MM.1S (cell line): ENCODE measurements around the gene RCE1.

Source experiments
- DNase-seq: peaks from one replicate; pipeline ENCODE4 v3.0.0-alpha.2; 2015
- H2AFZ ChIP-seq: fragments of 300-600 bp; sonication (generic); 2 replicates; pipeline ENCODE4 v1.6.0; 2016; ENCODE audit warnings: antibody characterized with exemption, low read length
- H3F3A ChIP-seq: fragments of 300-600 bp; sonication (generic); 2 replicates; pipeline ENCODE4 v1.6.1; 2016; ENCODE audit warnings: mild to moderate bottlenecking, antibody characterized with exemption, low read length, moderate library complexity, mixed read lengths; ENCODE audit not compliant: insufficient read depth
- H3K27ac ChIP-seq: fragments of 300-600 bp; sonication (generic); 2 replicates; pipeline ENCODE4 v1.5.1; 2016; ENCODE audit warnings: mild to moderate bottlenecking, low read length
- H3K27me3 ChIP-seq: fragments of 300-600 bp; sonication (generic); replicated peaks from 2 replicates; pipeline ENCODE4 v1.6.0; 2016; ENCODE audit warnings: low read length; ENCODE audit not compliant: insufficient read depth
- H3K36me3 ChIP-seq: fragments of 300-600 bp; sonication (generic); replicated peaks from 2 replicates; pipeline ENCODE4 v1.6.1; 2016; ENCODE audit warnings: mild to moderate bottlenecking, low read length, mixed read lengths; ENCODE audit not compliant: insufficient read depth
- H3K4me1 ChIP-seq: fragments of 300-600 bp; sonication (generic); 2 replicates; pipeline ENCODE4 v1.6.1; 2016; ENCODE audit warnings: low read length, mixed read lengths
- H3K4me2 ChIP-seq: fragments of 300-600 bp; sonication (generic); 2 replicates; pipeline ENCODE4 v1.6.0; 2016; ENCODE audit warnings: low read depth, low read length
- H3K4me3 ChIP-seq: fragments of 300-600 bp; sonication (generic); 2 replicates; pipeline ENCODE4 v1.5.1; 2016; ENCODE audit warnings: low read length, mixed read lengths
- H3K79me2 ChIP-seq: fragments of 300-600 bp; sonication (generic); 2 replicates; pipeline ENCODE4 v1.6.1; 2016; ENCODE audit warnings: mixed run types, low read length, mixed read lengths
- H3K9ac ChIP-seq: fragments of 300-600 bp; sonication (generic); 2 replicates; pipeline ENCODE4 v1.6.1; 2016; ENCODE audit warnings: low read length, mixed read lengths
- H3K9me2 ChIP-seq: fragments of 300-600 bp; sonication (generic); replicated peaks from 2 replicates; pipeline ENCODE4 v1.6.1; 2016; ENCODE audit warnings: mild to moderate bottlenecking, low read length, mixed read lengths; ENCODE audit not compliant: insufficient read depth
- H3K9me3 ChIP-seq: fragments of 300-600 bp; sonication (generic); replicated peaks from 2 replicates; pipeline ENCODE4 v1.6.1; 2016; ENCODE audit warnings: mild to moderate bottlenecking, low read length, mixed read lengths; ENCODE audit not compliant: insufficient read depth
- H4K20me1 ChIP-seq: fragments of 300-600 bp; sonication (generic); 2 replicates; pipeline ENCODE4 v1.6.1; 2016; ENCODE audit warnings: mild to moderate bottlenecking, low read length, moderate library complexity, mixed read lengths; ENCODE audit not compliant: insufficient read depth
- CTCF ChIP-seq: fragments of 300-600 bp; sonication (generic); IDR thresholded peaks from 2 replicates; pipeline ENCODE4 v1.5.1; 2016; ENCODE audit warnings: antibody characterized with exemption, low read length, mixed read lengths
- EZH2 ChIP-seq: fragments of 300-600 bp; sonication (generic); optimal IDR thresholded peaks from 2 replicates; pipeline ENCODE3; 2017; ENCODE audit warnings: low read depth, mild to moderate bottlenecking, antibody characterized with exemption, low read length, mixed read lengths
- EZH2phosphoT487 ChIP-seq: fragments of 300-600 bp; sonication (generic); IDR thresholded peaks from 2 replicates; pipeline ENCODE4 v1.6.1; 2018; ENCODE audit warnings: antibody characterized with exemption, low read length

The RCE1 gene

GRCh38 chr11:66860449-66860831 lies 17.2 kb downstream of the RCE1 start:
- Histone ChIP-seq H3K79me2 (no peaks in the 10 kb centered on the region), H3K27ac (no peak overlapping the region), H3K4me2 (no peak overlapping the region), H3K4me1 (peaks cover 20% of the 10 kb centered on the region), H4K20me1 (no peaks in the 10 kb centered on the region), H3K27me3 (peaks cover 7% of the 10 kb centered on the region; the same call in 1 of the 2 replicates), H3K36me3 (no peaks in the 10 kb centered on the region), H3K9me3 (no peaks in the 10 kb centered on the region), H3K9ac (no peak overlapping the region), H3F3A (peaks cover 15% of the 10 kb centered on the region), H2AFZ (no peak overlapping the region), H3K9me2 (no peaks in the 10 kb centered on the region), H3K4me3 (no peak overlapping the region)
- DNase-seq: no peak
- TF ChIP-seq CTCF: no peak
- no peak for TF ChIP-seq EZH2phosphoT487
- no peak for TF ChIP-seq EZH2

GRCh38 chr11:66861038-66861773 lies 18.0 kb downstream of the RCE1 start:
- Histone ChIP-seq H3K27ac (no peak overlapping the region), H3F3A (peaks cover 15% of the 10 kb centered on the region), H3K4me1 (peaks cover 20% of the 10 kb centered on the region), H3K9ac (no peak overlapping the region), H4K20me1 (no peaks in the 10 kb centered on the region), H3K4me3 (no peak overlapping the region), H3K36me3 (no peaks in the 10 kb centered on the region), H3K9me2 (no peaks in the 10 kb centered on the region), H3K27me3 (peaks cover 7% of the 10 kb centered on the region; the same call in 1 of the 2 replicates), H2AFZ (no peak overlapping the region), H3K9me3 (no peaks in the 10 kb centered on the region), H3K4me2 (no peak overlapping the region), H3K79me2 (no peaks in the 10 kb centered on the region)
- no peak for TF ChIP-seq EZH2phosphoT487
- TF ChIP-seq EZH2: no peak
- TF ChIP-seq CTCF: no peak
- DNase-seq: no peak

GRCh38 chr11:66861774-66862558 lies 18.7 kb downstream of the RCE1 start:
- H3K27ac ChIP-seq: no peak overlapping the region
- peaks cover 15% of the 10 kb centered on the region for H3F3A ChIP-seq
- peaks cover 25% of the 10 kb centered on the region for H3K4me1 ChIP-seq
- H3K9ac ChIP-seq: no peak overlapping the region
- no peak overlapping the region for H3K4me3 ChIP-seq
- TF ChIP-seq CTCF (no peak), EZH2 (no peak), EZH2phosphoT487 (no peak)
- no peaks in the 10 kb centered on the region for H4K20me1 ChIP-seq
- H3K27me3 ChIP-seq: peaks cover 7% of the 10 kb centered on the region; the same call in 1 of the 2 replicates
- no peaks in the 10 kb centered on the region for H3K79me2 ChIP-seq
- no peak for DNase-seq
- no peaks in the 10 kb centered on the region for H3K36me3 ChIP-seq
- no peaks in the 10 kb centered on the region for H3K9me2 ChIP-seq
- H2AFZ ChIP-seq: no peak overlapping the region
- H3K4me2 ChIP-seq: no peak overlapping the region
- H3K9me3 ChIP-seq: no peaks in the 10 kb centered on the region
